CD4-positive, alpha-beta T cell treated with Interleukin-12 subunit alpha and Interleukin-12 subunit beta, for 1 hour (primary cell): Measurements from ENCODE around the gene SOX14.

Experiments used
- DNase-seq: peaks from one replicate; pipeline ENCODE4 v3.0.0-alpha.2; 2020

The SOX14 gene

GRCh38 chr3:137768361-137769321, 4.5 kb downstream of the SOX14 start:
- no peak for DNase-seq

DNA sequence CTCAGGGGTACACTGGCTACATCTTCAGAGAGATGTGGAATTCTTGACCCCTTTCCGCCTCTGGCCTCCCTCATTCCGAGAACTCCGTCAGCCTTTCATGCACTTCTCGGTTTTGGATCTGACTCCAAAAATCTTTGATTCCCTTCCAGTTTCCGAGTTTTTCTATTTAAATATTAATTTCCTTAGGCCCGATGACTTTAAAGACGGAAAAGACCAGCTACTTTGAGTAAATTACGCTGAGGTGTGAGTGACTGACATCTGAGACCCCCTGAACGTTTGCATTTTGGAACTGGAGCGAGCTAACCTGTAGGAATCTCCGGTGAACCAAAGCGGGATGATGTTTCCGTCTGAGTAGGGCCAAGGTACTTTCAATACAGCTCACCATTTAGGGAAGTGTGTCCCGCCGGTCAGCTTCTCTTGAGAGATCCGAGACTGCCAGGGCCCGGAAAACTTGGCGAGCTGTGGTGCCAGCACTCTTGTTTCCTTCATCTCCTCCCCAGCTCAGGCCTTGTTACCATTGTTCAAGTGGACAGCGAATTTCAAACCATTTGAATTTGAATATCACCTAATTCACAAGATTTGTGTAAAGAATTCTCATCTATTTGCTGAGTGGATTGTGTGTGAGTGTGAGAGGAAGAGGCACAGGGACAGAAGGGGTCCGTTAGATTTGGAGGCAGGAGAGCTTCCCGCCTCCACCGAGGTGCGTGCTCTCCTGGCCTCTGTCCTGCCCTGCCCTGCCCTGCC, 5.4 kb downstream of the SOX14 start:
- no peak for DNase-seq

GRCh38 chr3:137770066-137770834, 6.1 kb downstream of the SOX14 start:
- no peak for DNase-seq

DNA sequence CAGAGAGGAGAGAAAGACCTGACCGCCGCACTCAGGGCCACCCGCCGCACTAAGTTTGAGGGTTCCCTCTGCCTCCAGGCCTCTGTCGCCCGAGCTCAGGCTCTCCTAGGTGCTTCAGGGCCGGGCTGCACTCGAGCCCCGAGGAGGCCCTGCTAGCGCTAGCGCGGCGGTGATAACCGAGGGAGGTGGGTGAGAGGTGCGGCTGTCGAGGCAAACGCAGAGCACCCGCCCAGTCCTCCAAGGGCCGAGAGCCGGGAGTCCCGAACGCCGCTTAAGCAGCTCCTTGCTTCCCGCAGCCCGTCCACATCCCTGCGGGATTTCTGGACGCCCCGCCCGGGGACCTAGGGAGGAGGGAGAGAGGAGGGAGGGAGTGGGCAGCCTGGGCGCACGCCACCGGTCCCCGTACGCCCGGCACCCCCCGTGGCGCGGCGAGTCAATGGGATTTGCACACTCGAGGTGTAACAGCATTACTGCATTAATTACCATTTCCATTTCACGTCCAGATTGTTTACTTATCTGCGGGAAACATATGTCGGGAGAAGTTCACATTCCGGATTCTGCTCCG, 6.8 kb downstream of the SOX14 start:
- no peak for DNase-seq

- no peak for DNase-seq
These were observed 7.5 kb downstream of the SOX14 start for GRCh38 chr3:137771401-137772213.

- no peak for DNase-seq
These were observed 8.3 kb downstream of the SOX14 start for GRCh38 chr3:137772214-137772955.

DNA sequence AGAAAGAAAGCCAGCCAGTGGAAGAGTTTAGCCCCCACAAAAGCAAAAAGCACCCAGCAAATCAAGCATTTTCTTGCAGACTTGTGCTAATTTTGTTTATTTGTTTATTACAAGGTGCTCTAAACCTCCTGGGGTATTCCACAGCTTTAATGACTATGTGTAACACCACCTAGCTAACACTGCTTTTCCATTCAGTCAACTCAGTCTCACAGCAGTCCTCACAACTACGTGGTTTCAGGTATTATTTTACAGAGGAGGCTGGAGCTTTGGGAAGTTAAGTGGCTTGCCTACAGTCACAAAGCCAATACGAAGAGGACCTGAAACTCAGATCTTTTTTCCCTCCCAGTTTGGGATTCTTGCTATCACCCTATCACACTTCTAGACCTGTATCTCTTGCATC, 14.8 kb downstream of the SOX14 start:
- DNase-seq = no peak

DNA sequence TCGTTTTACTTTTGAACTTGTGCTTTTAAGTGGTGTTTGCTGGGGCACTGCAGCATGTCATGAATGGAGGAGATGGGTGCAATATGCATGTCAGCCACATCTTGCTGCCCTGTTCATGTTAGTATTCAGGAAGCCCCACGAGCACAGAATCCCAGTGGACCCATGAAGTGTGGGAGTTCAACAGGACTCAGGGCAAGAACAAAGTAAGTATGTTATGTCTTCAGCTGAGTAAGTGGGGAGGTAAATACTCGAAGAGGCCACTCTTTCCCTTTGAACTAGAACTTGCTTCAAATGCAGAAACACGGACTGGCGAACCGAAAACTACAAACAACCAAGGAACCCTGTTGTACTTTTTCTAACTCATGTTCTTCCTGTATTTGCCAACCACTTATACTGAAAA, 23.4 kb downstream of the SOX14 start:
- no peak for DNase-seq

DNA sequence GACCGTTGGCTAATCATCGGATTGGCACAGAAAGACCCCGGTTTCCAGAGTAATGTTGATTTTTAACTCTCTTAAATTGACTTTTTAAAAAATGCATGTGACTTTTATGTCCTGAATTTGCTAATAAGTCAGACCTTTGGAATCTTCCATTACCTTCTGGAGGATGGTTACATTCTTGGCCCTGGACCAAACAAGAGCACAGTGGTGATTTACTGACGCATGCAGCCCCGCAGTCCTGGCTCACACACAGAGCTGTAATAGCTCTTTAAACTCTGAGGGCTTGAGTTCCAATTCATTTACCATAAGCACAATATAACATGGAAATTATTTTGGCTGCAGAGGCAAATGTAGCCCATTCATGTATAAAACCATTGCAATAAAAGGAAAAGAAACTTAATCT, 25.1 kb downstream of the SOX14 start:
- no peak for DNase-seq

DNA sequence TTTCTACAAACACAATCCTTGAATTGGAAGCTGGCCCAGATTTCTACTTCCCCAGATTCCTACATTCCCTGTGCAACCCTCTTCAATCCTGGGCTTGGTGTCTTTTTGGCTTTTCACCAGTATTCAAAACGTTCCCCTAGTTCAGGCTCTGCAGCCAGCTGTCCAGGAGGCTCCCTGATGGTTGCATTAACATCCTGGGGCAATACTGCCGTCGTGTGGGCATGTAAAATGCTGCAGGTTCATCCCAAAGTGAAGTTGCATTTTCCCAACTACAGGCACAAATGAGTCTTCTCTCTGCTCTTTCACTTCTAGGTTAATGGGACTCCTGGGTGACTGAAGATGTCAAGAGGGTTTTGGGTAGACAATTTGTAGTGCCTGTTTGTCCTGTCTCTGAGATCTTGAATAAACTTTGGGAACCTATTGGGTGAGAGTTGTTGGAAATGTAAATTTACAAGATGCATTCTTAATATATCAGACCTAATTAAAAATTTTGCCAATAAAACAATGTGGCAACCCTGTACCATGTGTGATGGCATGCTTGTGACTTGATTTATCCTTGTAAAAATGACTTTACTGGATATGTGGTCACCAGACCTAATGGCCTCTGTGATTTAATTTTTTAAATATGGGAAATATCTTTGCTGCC, 28.6 kb downstream of the SOX14 start:
- DNase-seq = no peak

DNA sequence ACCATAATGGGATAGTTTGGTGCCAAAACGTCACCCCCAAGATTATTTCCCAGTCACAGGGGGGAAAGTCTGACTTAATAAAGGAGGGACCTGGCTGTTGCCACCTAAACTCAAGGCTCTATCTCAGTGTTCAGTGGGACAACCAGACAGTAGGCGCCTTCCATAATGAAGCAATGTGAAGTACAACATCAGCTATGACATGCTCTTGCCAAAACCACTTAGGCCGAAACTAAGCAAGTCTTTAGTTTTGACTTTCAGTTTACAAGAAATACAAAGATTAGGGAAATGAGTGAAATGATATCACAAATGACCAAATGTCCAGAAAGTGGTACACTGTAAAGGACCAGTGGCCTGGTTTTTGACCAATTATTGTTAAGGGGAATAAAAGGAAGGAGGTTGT, 32.9 kb downstream of the SOX14 start:
- DNase-seq = no peak

- no peak for DNase-seq
These were observed 39.1 kb downstream of the SOX14 start for GRCh38 chr3:137803215-137803614.

DNA sequence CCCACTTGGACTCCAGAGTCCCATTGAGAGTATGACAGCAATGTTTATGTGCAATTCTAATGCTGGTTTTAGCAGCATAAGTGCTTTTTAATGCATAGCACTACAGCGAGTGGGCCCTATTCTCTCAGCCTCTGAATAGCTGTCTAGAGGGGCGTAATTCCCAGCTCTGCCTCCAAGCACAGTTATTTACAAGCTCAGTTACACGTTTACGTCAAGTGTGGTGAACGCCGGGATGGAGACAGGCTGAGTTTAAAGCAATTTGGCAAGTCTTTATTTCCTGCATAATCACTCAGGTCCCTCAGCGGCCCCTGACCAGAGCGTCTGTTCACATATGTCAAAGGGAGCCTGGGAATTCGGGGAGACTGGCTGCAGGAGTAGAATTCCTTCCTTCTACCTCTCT, 43.9 kb downstream of the SOX14 start:
- DNase-seq = no peak

DNA sequence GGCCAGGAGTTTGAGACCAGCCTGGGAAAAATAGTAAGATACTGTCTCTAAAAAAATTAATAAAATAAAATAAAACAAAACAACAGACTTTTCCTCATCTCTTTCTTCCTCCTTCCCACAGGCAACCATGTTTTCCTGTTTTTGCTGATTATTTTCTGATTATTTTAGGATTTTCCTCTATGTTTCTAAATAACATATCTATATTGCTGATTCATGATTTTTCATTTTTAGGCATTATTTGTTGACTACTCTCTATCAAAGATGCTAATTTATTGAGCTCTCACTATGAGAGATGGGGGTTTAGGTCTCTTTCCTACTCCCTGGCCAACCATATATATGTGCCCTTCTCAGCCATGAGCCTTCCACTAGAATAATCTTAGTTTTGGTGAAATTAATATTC, 45.4 kb downstream of the SOX14 start:
- DNase-seq = no peak

- no peak for DNase-seq
These were observed 47.9 kb downstream of the SOX14 start for GRCh38 chr3:137812023-137812422.

DNA sequence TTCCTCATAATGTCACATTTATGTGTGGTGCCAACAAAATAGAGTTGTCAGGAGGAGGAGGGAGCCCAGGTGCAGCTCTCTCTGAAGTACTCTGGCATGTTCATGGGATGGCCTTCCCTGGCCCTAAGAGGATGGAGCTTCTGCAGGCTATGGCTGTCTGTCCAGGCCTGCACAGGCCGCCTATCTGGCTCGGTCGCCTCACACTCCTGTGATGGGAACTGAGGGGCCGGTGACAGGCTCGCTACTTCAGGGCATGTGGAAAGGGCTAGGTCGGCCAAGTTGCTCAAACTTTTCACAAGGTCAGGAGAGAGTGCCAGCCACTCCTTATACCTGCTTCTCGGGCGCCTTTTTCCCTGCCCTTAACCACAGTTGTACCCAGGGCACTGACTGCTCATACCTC, 51.1 kb downstream of the SOX14 start:
- DNase-seq = no peak
